AG09309 (cell line): ENCODE data around the gene MRC1.

Experiments
- DNase-seq: peaks from one replicate; pipeline ENCODE4 v3.0.0-alpha.2; 2010; ENCODE audit warnings: low read depth
- H3K4me3 ChIP-seq: 2 replicates; pipeline ENCODE4 v1.5.1; 2011; ENCODE audit warnings: mild to moderate bottlenecking, low read depth, low read length, moderate library complexity; ENCODE audit not compliant: control insufficient read depth
- TF ChIP-seq, protein P1 (sequence below): IDR thresholded peaks from 2 replicates; pipeline ENCODE4 v1.5.1; 2011; ENCODE audit warnings: mild to moderate bottlenecking, low read depth, low read length, inconsistent platforms; ENCODE audit not compliant: insufficient read depth, control insufficient read depth; ENCODE audit errors: missing control alignments

MRC1 gene

DNA sequence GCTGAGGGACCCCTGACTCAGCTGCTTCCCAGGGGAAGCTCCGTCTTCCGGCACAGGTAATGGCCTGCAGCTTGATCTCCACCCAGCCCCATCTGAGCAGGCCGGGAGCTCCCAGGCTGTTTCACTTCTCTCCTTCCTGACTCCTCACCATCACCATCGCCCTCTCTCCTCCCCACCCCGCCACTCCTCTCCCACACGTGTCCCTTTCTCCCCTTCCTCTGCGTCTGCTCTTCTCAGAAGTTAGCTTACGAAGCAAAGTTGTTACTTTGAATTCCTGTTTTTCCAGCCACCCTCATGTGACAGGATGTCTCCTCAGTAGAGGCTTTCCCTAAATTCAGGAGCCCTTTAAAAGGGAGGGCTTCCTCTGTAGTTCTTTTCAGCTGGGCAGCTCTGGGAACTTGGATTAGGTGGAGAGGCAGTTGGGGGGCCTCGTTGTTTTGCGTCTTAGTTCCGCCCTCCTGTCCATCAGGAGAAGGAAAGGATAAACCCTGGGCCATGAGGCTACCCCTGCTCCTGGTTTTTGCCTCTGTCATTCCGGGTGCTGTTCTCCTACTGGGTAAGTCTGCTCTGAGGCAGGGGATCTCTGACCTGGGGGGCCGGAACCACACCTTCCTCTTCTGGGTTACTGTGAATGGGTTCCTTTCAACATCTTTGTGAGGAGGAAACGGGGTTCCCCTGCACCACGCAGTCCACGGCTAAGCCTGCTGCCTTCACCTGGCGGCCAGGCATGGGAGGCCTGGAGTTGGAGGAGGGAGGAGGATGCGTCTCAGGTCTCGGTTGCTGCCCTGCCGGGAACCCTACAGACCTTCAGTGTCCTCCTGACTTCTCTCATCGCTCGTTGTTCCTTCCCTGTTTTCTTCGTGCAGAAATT lies at the start of gene MRC1:
MRC1 (plus strand) TSS at position 378 of the 871 bp plus-strand sequence; CDS start at position 496, 118 bp downstream.
- DNase-seq: no peak
- TF ChIP-seq, protein P1, sequence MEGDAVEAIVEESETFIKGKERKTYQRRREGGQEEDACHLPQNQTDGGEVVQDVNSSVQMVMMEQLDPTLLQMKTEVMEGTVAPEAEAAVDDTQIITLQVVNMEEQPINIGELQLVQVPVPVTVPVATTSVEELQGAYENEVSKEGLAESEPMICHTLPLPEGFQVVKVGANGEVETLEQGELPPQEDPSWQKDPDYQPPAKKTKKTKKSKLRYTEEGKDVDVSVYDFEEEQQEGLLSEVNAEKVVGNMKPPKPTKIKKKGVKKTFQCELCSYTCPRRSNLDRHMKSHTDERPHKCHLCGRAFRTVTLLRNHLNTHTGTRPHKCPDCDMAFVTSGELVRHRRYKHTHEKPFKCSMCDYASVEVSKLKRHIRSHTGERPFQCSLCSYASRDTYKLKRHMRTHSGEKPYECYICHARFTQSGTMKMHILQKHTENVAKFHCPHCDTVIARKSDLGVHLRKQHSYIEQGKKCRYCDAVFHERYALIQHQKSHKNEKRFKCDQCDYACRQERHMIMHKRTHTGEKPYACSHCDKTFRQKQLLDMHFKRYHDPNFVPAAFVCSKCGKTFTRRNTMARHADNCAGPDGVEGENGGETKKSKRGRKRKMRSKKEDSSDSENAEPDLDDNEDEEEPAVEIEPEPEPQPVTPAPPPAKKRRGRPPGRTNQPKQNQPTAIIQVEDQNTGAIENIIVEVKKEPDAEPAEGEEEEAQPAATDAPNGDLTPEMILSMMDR: no peak
- H3K4me3 ChIP-seq: no peak within 1 kb of the TSS

DNA sequence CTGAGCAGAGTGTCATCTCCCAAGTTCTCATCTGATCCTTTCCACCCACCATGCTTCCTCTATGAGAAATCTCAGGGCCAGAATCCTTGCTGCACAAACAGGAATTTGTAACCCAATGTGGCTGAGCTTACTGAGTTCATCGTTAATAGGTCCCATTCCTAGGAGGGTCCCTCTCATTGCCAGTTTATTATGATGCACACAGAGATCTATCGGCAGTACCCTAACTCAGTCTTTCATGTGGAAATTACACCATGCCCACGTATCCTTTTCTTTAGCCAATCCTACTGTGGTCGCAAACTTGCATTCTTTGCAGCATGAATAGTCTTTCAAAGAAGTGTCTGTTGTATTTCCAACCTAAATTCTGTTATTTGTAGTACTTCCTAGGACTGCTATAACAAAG lies 45.0 kb upstream of the MRC1 start:
- TF ChIP-seq, protein P1: no peak
- no peak overlapping the region for H3K4me3 ChIP-seq

DNA sequence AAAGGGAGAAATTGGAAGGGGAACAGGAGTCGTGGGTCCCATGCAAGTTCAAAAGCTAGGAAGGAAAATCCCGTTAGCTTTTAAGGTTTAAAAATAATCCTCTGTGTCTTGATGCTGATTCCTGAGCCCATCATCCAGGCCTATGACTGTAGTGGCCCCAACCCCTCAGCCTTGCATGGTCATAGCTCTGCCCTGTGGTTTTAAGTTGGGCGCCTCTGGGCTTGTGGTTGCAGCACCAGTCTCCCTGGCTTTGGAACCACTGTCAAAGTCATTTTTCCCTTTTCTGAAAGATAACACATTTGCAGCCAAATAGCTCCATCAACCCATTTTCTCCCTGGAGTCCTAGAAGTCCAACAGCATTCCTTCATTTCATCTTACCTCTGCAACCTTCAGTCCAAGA lies 43.5 kb upstream of the MRC1 start:
- no peak for DNase-seq
- TF ChIP-seq, protein P1: no peak
- H3K4me3 ChIP-seq: no peak overlapping the region

More for the DNA sequence above, 45.0 kb upstream of the MRC1 start:
- DNase-seq: no peak

DNA sequence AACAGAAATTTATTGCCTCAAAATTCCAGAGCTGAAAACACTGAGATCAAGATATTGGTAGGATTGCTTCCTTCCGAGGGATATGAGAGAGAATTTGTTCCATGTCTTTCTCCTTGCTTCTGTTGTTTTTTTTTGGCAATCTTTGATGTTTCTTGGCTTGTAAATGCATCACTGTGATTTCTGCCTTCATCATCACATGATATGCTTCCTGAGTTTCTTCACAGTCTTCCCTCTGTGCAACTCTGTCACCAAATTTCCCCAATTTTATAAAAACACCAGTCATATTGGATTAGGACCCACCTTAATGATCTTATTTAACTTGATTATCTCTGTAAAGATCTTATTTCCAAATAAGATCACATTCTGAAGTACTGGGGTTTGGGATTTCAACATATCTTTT lies 42.4 kb upstream of the MRC1 start:
- H3K4me3 ChIP-seq: no peak overlapping the region
- TF ChIP-seq, protein P1: no peak
- no peak for DNase-seq

DNA sequence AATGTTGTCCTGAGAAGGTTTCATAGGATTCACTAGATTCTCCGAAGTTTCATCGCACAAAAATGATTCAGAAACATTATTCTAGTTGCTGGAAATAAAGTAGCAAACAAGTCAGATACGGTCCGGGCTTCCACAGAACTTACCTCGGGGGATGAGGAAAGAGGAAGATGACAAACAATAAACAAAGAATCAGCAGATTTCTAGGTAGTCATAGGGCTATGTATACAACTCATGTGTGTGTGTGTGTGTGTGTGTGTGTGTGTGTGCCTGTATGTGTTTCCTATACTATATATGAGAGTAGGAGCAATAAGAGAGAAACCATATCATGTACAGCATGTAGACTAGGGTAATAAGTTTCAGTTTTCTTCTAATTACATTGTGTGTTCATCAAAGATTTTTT lies 40.7 kb upstream of the MRC1 start:
- TF ChIP-seq, protein P1: no peak
- no peak overlapping the region for H3K4me3 ChIP-seq
- DNase-seq: no peak

DNA sequence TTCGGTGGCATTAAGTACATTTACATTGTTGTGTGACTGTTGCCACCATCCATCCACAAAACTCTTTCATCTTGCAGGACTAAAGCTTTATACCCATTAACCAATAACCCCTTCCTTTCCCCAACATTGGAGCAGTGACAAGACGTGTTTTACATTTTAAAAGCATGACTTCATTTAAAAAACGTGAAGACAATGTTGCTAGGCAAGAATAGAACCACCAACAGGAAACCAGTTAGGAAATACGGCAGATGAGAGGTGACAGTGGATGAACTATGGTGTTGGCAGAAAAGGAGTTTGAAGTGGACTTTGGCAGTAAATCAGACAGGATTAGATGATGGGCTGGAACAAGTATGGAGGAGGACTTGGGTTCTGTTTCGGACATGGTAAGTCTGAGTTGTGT lies 40.2 kb upstream of the MRC1 start:
- no peak overlapping the region for H3K4me3 ChIP-seq
- TF ChIP-seq, protein P1: no peak
- DNase-seq: no peak
